ENCODE results near the gene OTOF.
"Not testable (repeated sequence)": the region's sequence is repeated elsewhere in the genome, so short reads cannot be mapped to it uniquely, and the experiment has no call there.

OTOF gene

DNA sequence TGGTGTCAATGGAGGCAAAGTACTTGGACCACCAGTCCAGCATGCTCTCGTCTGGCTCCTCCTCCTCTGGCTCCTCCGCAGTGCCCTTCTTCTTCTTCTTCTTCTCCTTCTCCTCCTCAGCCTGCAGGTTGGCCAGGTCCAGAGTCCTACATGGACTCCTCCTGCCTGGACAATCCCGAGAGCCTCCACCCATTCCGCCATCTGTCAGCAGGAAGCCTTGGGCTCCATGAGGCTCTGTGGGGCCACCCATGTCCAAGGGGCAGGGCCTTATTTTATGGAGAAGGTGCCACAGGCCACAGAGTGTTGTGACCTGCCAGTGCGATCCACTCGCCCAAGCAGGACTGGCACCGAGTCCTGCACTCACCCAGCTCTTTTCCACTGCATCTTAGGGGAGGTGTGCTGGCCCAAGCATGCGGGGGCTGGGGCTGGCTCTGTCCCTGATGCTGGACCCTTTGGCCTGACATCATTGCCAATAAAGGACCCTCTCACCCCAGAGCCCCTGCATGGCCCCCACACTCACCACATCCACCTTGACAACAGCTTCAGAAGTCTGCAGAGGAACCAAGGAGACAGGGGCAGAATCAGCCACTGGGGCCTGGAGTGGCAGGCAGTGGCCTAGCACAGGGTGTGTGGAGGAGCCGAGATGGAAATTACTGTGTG lies 7.2 kb downstream of the OTOF start:
- Histone ChIP-seq H3K9ac (ENCODE audit: low read depth, low read length, poor library complexity, severe bottlenecking) (no peak overlapping the region), H3K4me1 (ENCODE audit: insufficient read depth, low read length, poor library complexity, severe bottlenecking) (no peaks in the 10 kb centered on the region), H3K79me2 (ENCODE audit: insufficient read depth, low read length) (no peaks in the 10 kb centered on the region), H3F3A (ENCODE audit: low read depth) (no peaks in the 10 kb centered on the region), H3K4me3 (ENCODE audit: low read length, poor library complexity, severe bottlenecking) (no peak overlapping the region), H3K27me3 (ENCODE audit: insufficient read depth, low read length, poor library complexity, severe bottlenecking) (no peaks in the 10 kb centered on the region), H3K36me3 (ENCODE audit: insufficient read depth, low read length) (no peaks in the 10 kb centered on the region), H3K9me3 (ENCODE audit: insufficient read depth, low read depth, low read length) (peaks cover 7% of the 10 kb centered on the region; the same call in 1 of the 2 replicates), H2AFZ (ENCODE audit: low read length) (no peak overlapping the region), H4K20me1 (ENCODE audit: insufficient read depth, low read length, poor library complexity, severe bottlenecking) (no peaks in the 10 kb centered on the region), H3K4me2 (ENCODE audit: low read depth, low read length, poor library complexity, severe bottlenecking) (no peak overlapping the region), H3K9me2 (replicated peaks; ENCODE audit: low read depth, low read length) (no peaks in the 10 kb centered on the region)
- TF ChIP-seq, protein P1, sequence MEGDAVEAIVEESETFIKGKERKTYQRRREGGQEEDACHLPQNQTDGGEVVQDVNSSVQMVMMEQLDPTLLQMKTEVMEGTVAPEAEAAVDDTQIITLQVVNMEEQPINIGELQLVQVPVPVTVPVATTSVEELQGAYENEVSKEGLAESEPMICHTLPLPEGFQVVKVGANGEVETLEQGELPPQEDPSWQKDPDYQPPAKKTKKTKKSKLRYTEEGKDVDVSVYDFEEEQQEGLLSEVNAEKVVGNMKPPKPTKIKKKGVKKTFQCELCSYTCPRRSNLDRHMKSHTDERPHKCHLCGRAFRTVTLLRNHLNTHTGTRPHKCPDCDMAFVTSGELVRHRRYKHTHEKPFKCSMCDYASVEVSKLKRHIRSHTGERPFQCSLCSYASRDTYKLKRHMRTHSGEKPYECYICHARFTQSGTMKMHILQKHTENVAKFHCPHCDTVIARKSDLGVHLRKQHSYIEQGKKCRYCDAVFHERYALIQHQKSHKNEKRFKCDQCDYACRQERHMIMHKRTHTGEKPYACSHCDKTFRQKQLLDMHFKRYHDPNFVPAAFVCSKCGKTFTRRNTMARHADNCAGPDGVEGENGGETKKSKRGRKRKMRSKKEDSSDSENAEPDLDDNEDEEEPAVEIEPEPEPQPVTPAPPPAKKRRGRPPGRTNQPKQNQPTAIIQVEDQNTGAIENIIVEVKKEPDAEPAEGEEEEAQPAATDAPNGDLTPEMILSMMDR (conservative IDR thresholded peaks at IDR 0.05; ENCODE audit: low read length): no peak
- no peak for TF ChIP-seq EZH2phosphoT487 (IDR thresholded peaks at IDR 0.05; ENCODE audit: borderline replicate concordance)

DNA sequence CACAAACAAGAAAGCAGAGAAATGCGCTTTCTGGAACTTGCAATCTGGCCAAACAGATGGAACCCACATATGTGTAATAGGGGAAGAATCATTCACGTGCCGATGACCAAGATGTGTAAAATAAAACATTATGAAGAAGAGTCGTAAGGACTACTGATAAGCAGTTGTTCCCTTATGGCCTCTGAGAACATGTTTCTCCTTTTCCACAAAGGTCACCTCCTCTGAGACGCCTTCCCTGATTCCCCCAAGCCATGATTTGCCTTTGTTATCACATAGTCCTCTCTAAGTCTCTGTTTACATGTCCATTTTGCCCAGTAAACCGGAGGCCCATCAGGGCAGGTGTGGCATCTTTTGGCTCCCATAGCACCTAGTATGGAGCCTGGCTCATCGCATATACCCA lies 8.0 kb downstream of the OTOF start:
- no peak for TF ChIP-seq EZH2phosphoT487 (IDR thresholded peaks at IDR 0.05; ENCODE audit: borderline replicate concordance)
- TF ChIP-seq, protein P1 (conservative IDR thresholded peaks at IDR 0.05; ENCODE audit: low read length): no peak
- H3K9ac ChIP-seq (ENCODE audit: low read depth, low read length, poor library complexity, severe bottlenecking): no peak overlapping the region
- no peak overlapping the region for H2AFZ ChIP-seq (ENCODE audit: low read length)
- H3K9me2 ChIP-seq (replicated peaks; ENCODE audit: low read depth, low read length): no peaks in the 10 kb centered on the region
- H3K4me2 ChIP-seq (ENCODE audit: low read depth, low read length, poor library complexity, severe bottlenecking): no peak overlapping the region
- H3K79me2 ChIP-seq (ENCODE audit: insufficient read depth, low read length): no peaks in the 10 kb centered on the region
- peaks cover 7% of the 10 kb centered on the region; the same call in 1 of the 2 replicates for H3K9me3 ChIP-seq (ENCODE audit: insufficient read depth, low read depth, low read length)
- no peaks in the 10 kb centered on the region for H4K20me1 ChIP-seq (ENCODE audit: insufficient read depth, low read length, poor library complexity, severe bottlenecking)
- H3K27me3 ChIP-seq (ENCODE audit: insufficient read depth, low read length, poor library complexity, severe bottlenecking): no peaks in the 10 kb centered on the region
- no peaks in the 10 kb centered on the region for H3K36me3 ChIP-seq (ENCODE audit: insufficient read depth, low read length)
- H3F3A ChIP-seq (ENCODE audit: low read depth): no peaks in the 10 kb centered on the region
- no peak overlapping the region for H3K4me3 ChIP-seq (ENCODE audit: low read length, poor library complexity, severe bottlenecking)
- no peaks in the 10 kb centered on the region for H3K4me1 ChIP-seq (ENCODE audit: insufficient read depth, low read length, poor library complexity, severe bottlenecking)

DNA sequence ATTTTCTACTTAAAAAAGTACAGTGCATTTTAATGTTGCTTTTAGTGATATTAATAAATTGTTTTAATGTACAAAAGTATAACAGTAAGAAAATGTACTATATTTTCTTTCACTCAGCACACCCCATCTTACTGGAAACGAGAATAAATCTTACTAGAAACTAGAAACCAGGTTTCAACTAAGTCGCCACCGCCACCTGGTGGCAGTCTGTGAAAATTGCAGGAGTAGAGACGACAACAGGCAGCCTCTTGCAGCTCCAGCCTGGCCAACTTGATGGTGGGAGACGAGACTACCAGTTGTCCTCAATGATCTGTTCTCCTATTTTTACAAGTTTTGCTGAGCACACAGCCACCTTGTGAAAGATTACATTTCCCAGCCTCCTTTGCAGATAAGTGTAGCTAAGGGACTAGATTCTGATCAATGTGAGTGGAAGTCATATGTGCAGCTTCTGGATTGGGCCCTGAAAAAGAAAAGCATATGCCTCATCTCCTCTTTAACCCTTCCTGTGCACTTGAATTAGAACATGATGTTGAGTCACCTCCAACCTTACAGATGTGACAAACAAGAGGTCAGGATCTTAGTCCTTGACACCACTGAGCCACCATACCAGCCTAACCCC lies 8.7 kb downstream of the OTOF start:
- Histone ChIP-seq H2AFZ (ENCODE audit: low read length) (no peak overlapping the region), H3K9me3 (ENCODE audit: insufficient read depth, low read depth, low read length) (peaks cover 7% of the 10 kb centered on the region; the same call in 1 of the 2 replicates), H3K4me1 (ENCODE audit: insufficient read depth, low read length, poor library complexity, severe bottlenecking) (no peaks in the 10 kb centered on the region), H3K9me2 (replicated peaks; ENCODE audit: low read depth, low read length) (no peaks in the 10 kb centered on the region), H3K27me3 (ENCODE audit: insufficient read depth, low read length, poor library complexity, severe bottlenecking) (no peaks in the 10 kb centered on the region), H4K20me1 (ENCODE audit: insufficient read depth, low read length, poor library complexity, severe bottlenecking) (no peaks in the 10 kb centered on the region), H3K36me3 (ENCODE audit: insufficient read depth, low read length) (no peaks in the 10 kb centered on the region), H3K4me3 (ENCODE audit: low read length, poor library complexity, severe bottlenecking) (no peak overlapping the region), H3F3A (ENCODE audit: low read depth) (no peaks in the 10 kb centered on the region), H3K4me2 (ENCODE audit: low read depth, low read length, poor library complexity, severe bottlenecking) (no peak overlapping the region), H3K9ac (ENCODE audit: low read depth, low read length, poor library complexity, severe bottlenecking) (no peak overlapping the region), H3K79me2 (ENCODE audit: insufficient read depth, low read length) (no peaks in the 10 kb centered on the region)
- TF ChIP-seq, protein P1 (conservative IDR thresholded peaks at IDR 0.05; ENCODE audit: low read length): peak; percentile 82
- TF ChIP-seq EZH2phosphoT487 (IDR thresholded peaks at IDR 0.05; ENCODE audit: borderline replicate concordance): no peak

DNA sequence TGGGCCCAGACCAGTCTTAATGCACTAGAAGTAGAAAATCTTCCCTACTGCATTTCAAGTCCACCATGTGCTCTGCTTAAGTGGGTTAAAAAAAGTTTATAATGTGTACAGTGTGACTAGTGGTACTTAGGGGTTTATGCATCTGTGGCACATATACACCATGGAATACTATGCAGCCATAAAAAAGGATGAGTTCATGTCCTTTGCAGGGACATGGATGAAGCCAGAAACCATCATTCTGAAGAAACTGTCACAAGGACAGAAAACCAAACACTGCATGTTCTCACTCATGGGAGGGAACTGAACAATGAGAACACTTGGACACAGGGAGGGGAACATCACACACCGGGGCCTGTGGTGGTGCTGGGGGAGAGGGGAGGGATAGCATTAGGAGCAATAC lies 9.4 kb downstream of the OTOF start:
- H4K20me1 ChIP-seq (ENCODE audit: insufficient read depth, low read length, poor library complexity, severe bottlenecking); H3K4me2 ChIP-seq (ENCODE audit: low read depth, low read length, poor library complexity, severe bottlenecking); H3K4me1 ChIP-seq (ENCODE audit: insufficient read depth, low read length, poor library complexity, severe bottlenecking); H3K36me3 ChIP-seq (ENCODE audit: insufficient read depth, low read length); H3F3A ChIP-seq (ENCODE audit: low read depth); H3K4me3 ChIP-seq (ENCODE audit: low read length, poor library complexity, severe bottlenecking); H3K79me2 ChIP-seq (ENCODE audit: insufficient read depth, low read length); H3K9ac ChIP-seq (ENCODE audit: low read depth, low read length, poor library complexity, severe bottlenecking); H2AFZ ChIP-seq (ENCODE audit: low read length); H3K9me3 ChIP-seq (ENCODE audit: insufficient read depth, low read depth, low read length); H3K9me2 ChIP-seq (replicated peaks; ENCODE audit: low read depth, low read length); H3K27me3 ChIP-seq (ENCODE audit: insufficient read depth, low read length, poor library complexity, severe bottlenecking): not testable (repeated sequence)
